C4-2B (cell line): Measurements from ENCODE around the gene SMTNL1.

ENCODE experiments used
- ZFX ChIP-seq: fragments of 450-650 bp; IDR thresholded peaks from 2 replicates; pipeline ENCODE4 v1.6.1; 2017
- TF ChIP-seq, protein P1 (sequence below): fragments of 450-650 bp; conservative IDR thresholded peaks from 2 replicates; pipeline ENCODE4 v1.5.1; 2017; ENCODE audit warnings: mild to moderate bottlenecking

DNA sequence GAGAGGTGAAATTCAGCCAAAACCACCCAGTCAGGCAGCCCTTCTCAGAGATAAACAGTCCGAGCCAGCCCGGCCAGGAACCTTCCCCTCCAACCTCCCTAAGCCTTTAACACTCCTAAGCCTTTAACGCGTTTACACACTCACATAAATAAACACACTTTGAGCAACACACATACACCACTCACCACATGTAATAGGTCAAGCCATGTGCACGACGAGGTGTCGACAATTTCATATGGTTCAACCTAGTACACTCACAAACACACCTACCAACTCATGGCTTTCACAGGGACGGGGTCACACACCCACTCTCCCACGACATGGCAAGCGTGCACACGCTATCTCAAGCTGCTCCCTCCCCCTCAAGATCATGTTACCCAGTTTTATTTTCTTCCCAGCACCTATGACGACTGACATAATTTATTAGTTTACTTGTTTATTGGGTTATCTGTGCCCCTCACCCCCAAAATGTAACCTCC lies 37.4 kb upstream of the SMTNL1 start:
- TF ChIP-seq, protein P1, sequence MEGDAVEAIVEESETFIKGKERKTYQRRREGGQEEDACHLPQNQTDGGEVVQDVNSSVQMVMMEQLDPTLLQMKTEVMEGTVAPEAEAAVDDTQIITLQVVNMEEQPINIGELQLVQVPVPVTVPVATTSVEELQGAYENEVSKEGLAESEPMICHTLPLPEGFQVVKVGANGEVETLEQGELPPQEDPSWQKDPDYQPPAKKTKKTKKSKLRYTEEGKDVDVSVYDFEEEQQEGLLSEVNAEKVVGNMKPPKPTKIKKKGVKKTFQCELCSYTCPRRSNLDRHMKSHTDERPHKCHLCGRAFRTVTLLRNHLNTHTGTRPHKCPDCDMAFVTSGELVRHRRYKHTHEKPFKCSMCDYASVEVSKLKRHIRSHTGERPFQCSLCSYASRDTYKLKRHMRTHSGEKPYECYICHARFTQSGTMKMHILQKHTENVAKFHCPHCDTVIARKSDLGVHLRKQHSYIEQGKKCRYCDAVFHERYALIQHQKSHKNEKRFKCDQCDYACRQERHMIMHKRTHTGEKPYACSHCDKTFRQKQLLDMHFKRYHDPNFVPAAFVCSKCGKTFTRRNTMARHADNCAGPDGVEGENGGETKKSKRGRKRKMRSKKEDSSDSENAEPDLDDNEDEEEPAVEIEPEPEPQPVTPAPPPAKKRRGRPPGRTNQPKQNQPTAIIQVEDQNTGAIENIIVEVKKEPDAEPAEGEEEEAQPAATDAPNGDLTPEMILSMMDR = no peak
- no peak for TF ChIP-seq ZFX
